Measurements from ENCODE around the gene MATN4.

DNA sequence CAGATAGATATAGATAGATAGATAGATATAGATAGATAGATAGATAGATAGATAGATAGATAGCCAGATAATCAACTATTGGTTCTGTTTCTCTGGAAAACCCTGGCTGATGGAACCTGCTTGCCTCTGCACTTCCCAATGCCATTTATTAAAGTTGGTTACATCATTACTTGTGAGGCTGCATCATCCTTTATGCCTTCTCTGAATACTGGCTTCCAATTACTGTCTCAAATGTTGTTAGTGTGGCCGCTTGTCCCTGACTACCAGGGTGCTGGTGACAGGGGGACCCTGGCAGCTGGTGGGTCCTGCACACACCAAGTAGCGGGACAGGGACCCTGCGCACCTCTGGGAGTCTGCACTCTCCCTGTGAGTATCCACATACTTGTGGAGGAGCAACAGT, 49.8 kb downstream of the MATN4 start:
- TF ChIP-seq, protein P1, sequence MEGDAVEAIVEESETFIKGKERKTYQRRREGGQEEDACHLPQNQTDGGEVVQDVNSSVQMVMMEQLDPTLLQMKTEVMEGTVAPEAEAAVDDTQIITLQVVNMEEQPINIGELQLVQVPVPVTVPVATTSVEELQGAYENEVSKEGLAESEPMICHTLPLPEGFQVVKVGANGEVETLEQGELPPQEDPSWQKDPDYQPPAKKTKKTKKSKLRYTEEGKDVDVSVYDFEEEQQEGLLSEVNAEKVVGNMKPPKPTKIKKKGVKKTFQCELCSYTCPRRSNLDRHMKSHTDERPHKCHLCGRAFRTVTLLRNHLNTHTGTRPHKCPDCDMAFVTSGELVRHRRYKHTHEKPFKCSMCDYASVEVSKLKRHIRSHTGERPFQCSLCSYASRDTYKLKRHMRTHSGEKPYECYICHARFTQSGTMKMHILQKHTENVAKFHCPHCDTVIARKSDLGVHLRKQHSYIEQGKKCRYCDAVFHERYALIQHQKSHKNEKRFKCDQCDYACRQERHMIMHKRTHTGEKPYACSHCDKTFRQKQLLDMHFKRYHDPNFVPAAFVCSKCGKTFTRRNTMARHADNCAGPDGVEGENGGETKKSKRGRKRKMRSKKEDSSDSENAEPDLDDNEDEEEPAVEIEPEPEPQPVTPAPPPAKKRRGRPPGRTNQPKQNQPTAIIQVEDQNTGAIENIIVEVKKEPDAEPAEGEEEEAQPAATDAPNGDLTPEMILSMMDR (IDR thresholded peaks at IDR 0.05): no peak
- no peak for TF ChIP-seq POLR2A (IDR thresholded peaks at IDR 0.05)
